ENCODE results near the gene NRF1. TPM values are rescaled to one million over a fixed set of nuclear protein-coding genes. Genes with fewer than 3 reads are reported as not detected.

NRF1 gene
- total RNA-seq, 1 donor from 2014 or later = 16.7 TPM

- H3K27me3 ChIP-seq (ENCODE audit: low read depth) = no peaks in the 10 kb centered on the region
- TF ChIP-seq CTCF (IDR thresholded peaks at IDR 0.05) = no peak
- H3K9me3 ChIP-seq = no peaks in the 10 kb centered on the region
- DNase-seq (no peak), ATAC-seq (peak in 1 of 2 donors; percentile 40)
- intact Hi-C loops (cut with DNase I) = no loop called here
- H3K4me1 ChIP-seq = peaks cover 17% of the 10 kb centered on the region
- H3K4me3 ChIP-seq = no peak overlapping the region
- H3K36me3 ChIP-seq = peaks cover 6% of the 10 kb centered on the region
- no peak overlapping the region for H3K27ac ChIP-seq
Observed at GRCh38 chr7:129643550-129644170, 32.1 kb downstream of the NRF1 start.

GRCh38 chr7:129644634-129645230 is 33.2 kb downstream of the NRF1 start:
- intact Hi-C loops (cut with DNase I) = no loop called here
- peak; percentile 36 for TF ChIP-seq CTCF (IDR thresholded peaks at IDR 0.05)
- H3K27me3 ChIP-seq (ENCODE audit: low read depth) = no peaks in the 10 kb centered on the region
- H3K4me3 ChIP-seq = no peak overlapping the region
- no peaks in the 10 kb centered on the region for H3K9me3 ChIP-seq
- peaks cover 6% of the 10 kb centered on the region for H3K36me3 ChIP-seq
- peaks cover 17% of the 10 kb centered on the region for H3K4me1 ChIP-seq
- DNase-seq (no peak), ATAC-seq (peak in 1 of 2 donors; percentile 54)
- no peak overlapping the region for H3K27ac ChIP-seq

GRCh38 chr7:129646369-129647021 is 35.0 kb downstream of the NRF1 start:
- H3K9me3 ChIP-seq = no peaks in the 10 kb centered on the region
- DNase-seq = no peak

GRCh38 chr7:129649128-129649690 is 37.7 kb downstream of the NRF1 start:
- H3K36me3 ChIP-seq = peaks cover 6% of the 10 kb centered on the region
- H3K27ac ChIP-seq = no peak overlapping the region
- no peak overlapping the region for H3K4me3 ChIP-seq
- H3K4me1 ChIP-seq = peaks cover 7% of the 10 kb centered on the region
- ATAC-seq (no peak), DNase-seq (no peak)
- intact Hi-C loops (cut with DNase I) = no loop called here
- H3K27me3 ChIP-seq (ENCODE audit: low read depth) = no peaks in the 10 kb centered on the region
- TF ChIP-seq CTCF (IDR thresholded peaks at IDR 0.05) = no peak
- H3K9me3 ChIP-seq = no peaks in the 10 kb centered on the region

More at GRCh38 chr7:129646369-129647021, 35.0 kb downstream of the NRF1 start:
- TF ChIP-seq CTCF (IDR thresholded peaks at IDR 0.05) = no peak
- ATAC-seq = no peak
- intact Hi-C loops (cut with DNase I) = no loop called here
- H3K27ac ChIP-seq = no peak overlapping the region
- peaks cover 6% of the 10 kb centered on the region for H3K36me3 ChIP-seq
- peaks cover 17% of the 10 kb centered on the region for H3K4me1 ChIP-seq
- H3K4me3 ChIP-seq = no peak overlapping the region
- H3K27me3 ChIP-seq (ENCODE audit: low read depth) = no peaks in the 10 kb centered on the region

- no peak for ATAC-seq
- H3K9me3 ChIP-seq = no peaks in the 10 kb centered on the region
- no peak overlapping the region for H3K27ac ChIP-seq
- intact Hi-C loops (cut with DNase I) = no loop called here
- TF ChIP-seq CTCF (IDR thresholded peaks at IDR 0.05) = no peak
- peaks cover 3% of the 10 kb centered on the region for H3K4me1 ChIP-seq
- peaks cover 6% of the 10 kb centered on the region for H3K36me3 ChIP-seq
- no peak for DNase-seq
- no peak overlapping the region for H3K4me3 ChIP-seq
- no peaks in the 10 kb centered on the region for H3K27me3 ChIP-seq (ENCODE audit: low read depth)
Observed at GRCh38 chr7:129650056-129650758, 38.7 kb downstream of the NRF1 start.
